ENCODE measurements around the gene NOC2L. TPM values are rescaled to one million over a fixed set of nuclear protein-coding genes. Genes with fewer than 3 reads are reported as not detected.

The NOC2L gene
- total RNA-seq, 4 donors from 2014 or later: 35.3 to 54.1 (median 47.5) TPM

GRCh38 chr1:918843-919242 is 40.2 kb downstream of the NOC2L start:
- intact Hi-C loops (cut with DNase I): no loop called here
- H3K9me3 ChIP-seq: no peaks in the 10 kb centered on the region
- DNase-seq (ENCODE audit: extremely low spot score): no peak
- H3K4me3 ChIP-seq: no peak overlapping the region
- H3K36me3 ChIP-seq: no peaks in the 10 kb centered on the region
- peaks cover 22 to 55% (median 41%) of the 10 kb centered on the region in 4 donors for H3K4me1 ChIP-seq
- TF ChIP-seq EP300 (IDR thresholded peaks at IDR 0.05) (no peak), POLR2A (IDR thresholded peaks at IDR 0.05; ENCODE audit: low read depth) (no peak), POLR2AphosphoS5 (IDR thresholded peaks at IDR 0.05) (no peak)
- TF ChIP-seq, protein P1, sequence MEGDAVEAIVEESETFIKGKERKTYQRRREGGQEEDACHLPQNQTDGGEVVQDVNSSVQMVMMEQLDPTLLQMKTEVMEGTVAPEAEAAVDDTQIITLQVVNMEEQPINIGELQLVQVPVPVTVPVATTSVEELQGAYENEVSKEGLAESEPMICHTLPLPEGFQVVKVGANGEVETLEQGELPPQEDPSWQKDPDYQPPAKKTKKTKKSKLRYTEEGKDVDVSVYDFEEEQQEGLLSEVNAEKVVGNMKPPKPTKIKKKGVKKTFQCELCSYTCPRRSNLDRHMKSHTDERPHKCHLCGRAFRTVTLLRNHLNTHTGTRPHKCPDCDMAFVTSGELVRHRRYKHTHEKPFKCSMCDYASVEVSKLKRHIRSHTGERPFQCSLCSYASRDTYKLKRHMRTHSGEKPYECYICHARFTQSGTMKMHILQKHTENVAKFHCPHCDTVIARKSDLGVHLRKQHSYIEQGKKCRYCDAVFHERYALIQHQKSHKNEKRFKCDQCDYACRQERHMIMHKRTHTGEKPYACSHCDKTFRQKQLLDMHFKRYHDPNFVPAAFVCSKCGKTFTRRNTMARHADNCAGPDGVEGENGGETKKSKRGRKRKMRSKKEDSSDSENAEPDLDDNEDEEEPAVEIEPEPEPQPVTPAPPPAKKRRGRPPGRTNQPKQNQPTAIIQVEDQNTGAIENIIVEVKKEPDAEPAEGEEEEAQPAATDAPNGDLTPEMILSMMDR (IDR thresholded peaks at IDR 0.05): no peak
- 49% methylated on average over 4 of the region's 6 CpGs for WGBS
- H3K27me3 ChIP-seq: peaks cover 0 to 99% (median 9%) of the 10 kb centered on the region in 4 donors
- no peak overlapping the region for H3K27ac ChIP-seq (replicated peaks in 1 of 4)

DNA sequence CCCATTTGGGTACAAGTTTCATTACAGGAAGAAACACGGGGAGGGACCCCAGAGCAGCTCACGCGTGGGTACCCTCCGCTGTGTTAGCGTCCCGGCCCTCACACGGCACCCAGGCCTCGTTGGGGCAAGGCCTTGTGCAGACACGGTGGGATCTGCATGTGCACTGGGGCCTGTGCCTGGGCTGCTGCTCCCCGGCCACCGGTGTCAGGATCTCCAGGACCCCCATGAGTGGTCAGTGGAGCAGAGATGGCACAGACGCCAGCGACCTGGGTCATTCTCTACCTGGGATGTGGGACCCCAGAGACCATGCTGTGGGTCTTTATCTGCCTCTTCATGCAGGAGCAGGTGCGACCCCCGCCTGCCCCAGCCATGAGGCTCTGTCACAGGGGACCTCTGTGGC is 40.7 kb downstream of the NOC2L start:
- 81% methylated on average over 5 of the region's 15 CpGs for WGBS
- intact Hi-C loops (cut with DNase I): no loop called here

DNA sequence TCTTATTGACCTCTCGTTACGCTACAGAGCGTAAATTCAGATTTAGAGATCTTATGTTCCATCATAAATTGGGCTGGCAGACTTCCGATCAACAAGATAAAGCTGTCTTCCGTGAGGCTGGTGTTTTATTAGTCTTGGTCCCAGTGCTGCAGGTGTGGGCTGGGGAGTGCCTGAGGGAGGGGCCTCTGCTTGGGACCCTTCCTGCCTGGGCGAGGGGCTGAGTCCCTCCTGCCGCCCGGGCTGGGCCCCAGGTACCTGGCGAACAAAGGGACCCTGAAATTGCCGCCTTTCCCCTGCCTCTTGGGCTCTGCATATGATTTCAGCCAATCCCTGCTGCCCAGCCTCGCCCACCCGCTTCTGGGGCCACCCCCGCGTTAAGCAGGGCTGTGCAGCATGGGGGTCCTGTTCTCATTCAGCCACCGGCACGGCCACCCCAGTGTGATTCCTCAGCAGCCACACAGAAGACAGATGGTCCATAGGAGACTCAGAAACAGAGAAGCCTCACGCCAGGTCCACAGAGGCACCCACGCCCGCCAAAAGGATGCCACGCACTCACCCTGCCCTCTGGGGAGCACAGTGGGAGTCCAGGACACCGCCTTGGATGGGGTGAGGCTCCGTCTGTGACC is 41.5 kb downstream of the NOC2L start:
- Histone ChIP-seq H3K27ac (replicated peaks in 1 of 4) (no peak overlapping the region), H3K4me1 (peaks cover 15 to 42% (median 29%) of the 10 kb centered on the region in 4 donors), H3K4me3 (no peak overlapping the region), H3K9me3 (no peaks in the 10 kb centered on the region), H3K36me3 (no peaks in the 10 kb centered on the region), H3K27me3 (peaks cover 0 to 99% (median 9%) of the 10 kb centered on the region in 4 donors)
- TF ChIP-seq POLR2A (IDR thresholded peaks at IDR 0.05; ENCODE audit: low read depth) (no peak), EP300 (IDR thresholded peaks at IDR 0.05) (no peak), POLR2AphosphoS5 (IDR thresholded peaks at IDR 0.05) (no peak)
- TF ChIP-seq, protein P1 (IDR thresholded peaks at IDR 0.05): no peak
- intact Hi-C loops (cut with DNase I): no loop called here
- 57% methylated on average over 16 of the region's 22 CpGs for WGBS
- no peak for DNase-seq (ENCODE audit: extremely low spot score)

More for the DNA sequence above, 40.7 kb downstream of the NOC2L start:
- TF ChIP-seq, protein P1 (IDR thresholded peaks at IDR 0.05): no peak
- no peak for TF ChIP-seq POLR2A (IDR thresholded peaks at IDR 0.05; ENCODE audit: low read depth)
- no peak for TF ChIP-seq POLR2AphosphoS5 (IDR thresholded peaks at IDR 0.05)
- no peak for TF ChIP-seq EP300 (IDR thresholded peaks at IDR 0.05)
- Histone ChIP-seq H3K27me3 (peaks cover 0 to 99% (median 9%) of the 10 kb centered on the region in 4 donors), H3K9me3 (no peaks in the 10 kb centered on the region), H3K27ac (replicated peaks in 1 of 4) (no peak overlapping the region), H3K4me1 (peaks cover 20 to 50% (median 37%) of the 10 kb centered on the region in 4 donors), H3K4me3 (no peak overlapping the region), H3K36me3 (no peaks in the 10 kb centered on the region)
- no peak for DNase-seq (ENCODE audit: extremely low spot score)

GRCh38 chr1:917076-917459 is 42.0 kb downstream of the NOC2L start:
- intact Hi-C loops (cut with DNase I): no loop called here
- TF ChIP-seq EP300 (IDR thresholded peaks at IDR 0.05) (no peak), POLR2A (IDR thresholded peaks at IDR 0.05; ENCODE audit: low read depth) (no peak), POLR2AphosphoS5 (IDR thresholded peaks at IDR 0.05) (no peak)
- TF ChIP-seq, protein P1 (IDR thresholded peaks at IDR 0.05): no peak
- no peak for DNase-seq (ENCODE audit: extremely low spot score)

More at GRCh38 chr1:917076-917459, 42.0 kb downstream of the NOC2L start:
- peaks cover 0 to 99% (median 9%) of the 10 kb centered on the region in 4 donors for H3K27me3 ChIP-seq
- no peaks in the 10 kb centered on the region for H3K36me3 ChIP-seq
- no peak overlapping the region for H3K27ac ChIP-seq (replicated peaks in 1 of 4)
- H3K9me3 ChIP-seq: no peaks in the 10 kb centered on the region
- 51% methylated on average over 6 of the region's 7 CpGs for WGBS
- H3K4me3 ChIP-seq: no peak overlapping the region
- H3K4me1 ChIP-seq: peaks cover 15 to 39% (median 27%) of the 10 kb centered on the region in 4 donors

All from esophagus muscularis mucosa (tissue), 4 donors.